Stimulated activated CD4-positive, alpha-beta T cell treated with anti-CD3 and anti-CD28 coated beads, Interleukin-4, amount 100 ng/mL, for 4 hours (primary cell): ENCODE measurements around the gene LRP5.
"Not testable (repeated sequence)": the region's sequence is repeated elsewhere in the genome, so short reads cannot be mapped to it uniquely, and the experiment has no call there.

Source experiments
- DNase-seq, 2 experiments: peaks; one replicate each; pipeline ENCODE4 v3.0.0-alpha.2; 2020

LRP5 gene

DNA sequence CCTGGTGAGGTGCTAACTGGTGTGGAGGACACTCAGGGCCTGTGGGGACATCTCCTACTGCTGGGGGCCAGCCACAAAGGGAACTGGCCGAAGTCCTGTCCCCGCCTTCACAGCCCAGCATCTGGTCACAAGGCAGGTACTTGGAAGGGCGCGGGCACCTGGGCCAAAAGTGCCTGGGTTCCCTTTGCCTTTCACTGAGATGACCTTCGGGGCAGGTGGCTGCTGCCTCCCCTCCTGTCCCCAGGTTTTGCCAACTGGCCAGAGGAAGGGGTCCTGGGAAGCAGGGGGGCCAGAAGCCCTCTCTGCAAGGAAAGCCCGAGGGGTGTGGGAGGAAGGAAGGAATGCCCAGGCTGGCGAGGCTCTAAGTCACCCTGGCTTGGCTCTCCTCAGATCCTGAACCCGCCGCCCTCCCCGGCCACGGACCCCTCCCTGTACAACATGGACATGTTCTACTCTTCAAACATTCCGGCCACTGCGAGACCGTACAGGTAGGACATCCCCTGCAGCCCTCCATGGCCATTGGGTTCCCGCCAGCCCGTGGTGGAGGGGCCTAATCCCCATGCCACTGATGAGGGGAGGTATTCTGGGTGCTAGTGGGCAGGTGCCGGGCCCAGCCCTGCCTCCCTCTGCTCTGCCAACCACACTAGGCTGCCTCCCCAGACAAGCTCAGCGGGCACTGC is 133.8 kb downstream of the LRP5 start:
- DNase-seq, result no peak

DNA sequence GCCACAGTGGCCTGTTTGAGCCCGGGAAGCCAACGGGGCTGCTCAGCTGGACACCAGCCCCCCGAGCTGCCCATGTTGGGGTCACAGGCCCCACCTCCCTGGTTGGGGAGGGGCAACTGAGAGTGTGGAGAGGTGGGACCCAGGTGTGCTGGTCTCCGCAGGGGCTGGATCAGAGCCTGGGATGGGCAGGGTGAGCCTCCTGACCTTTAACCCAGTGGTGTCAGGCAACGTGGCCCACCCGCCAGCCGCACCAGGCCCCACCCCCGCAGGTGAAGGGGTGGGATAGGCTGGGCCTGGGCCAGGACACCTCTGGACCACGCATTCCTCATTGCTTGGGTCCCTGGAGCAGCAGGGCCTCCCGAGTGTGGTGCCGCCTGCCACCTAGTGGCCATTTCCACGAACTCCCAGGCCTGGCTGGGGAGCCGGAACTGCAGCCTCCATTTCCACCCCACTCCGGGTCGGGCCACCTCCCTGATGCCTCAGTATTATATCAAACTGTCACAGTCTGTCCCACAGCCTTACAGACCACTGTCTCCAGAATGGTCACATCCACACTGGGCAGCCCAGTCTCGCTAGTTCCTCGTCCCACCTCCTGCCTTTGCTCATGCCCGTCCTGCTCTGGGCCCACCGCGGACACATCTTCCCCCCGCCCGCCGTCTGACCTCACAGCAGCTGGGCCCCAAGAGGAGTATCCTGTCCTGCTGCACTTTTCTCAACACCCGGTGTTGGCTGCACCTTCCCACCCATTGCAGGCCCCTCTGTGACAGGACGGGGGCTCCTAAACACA is 134.8 kb downstream of the LRP5 start:
- peak; percentile 68 to 70 for DNase-seq

DNA sequence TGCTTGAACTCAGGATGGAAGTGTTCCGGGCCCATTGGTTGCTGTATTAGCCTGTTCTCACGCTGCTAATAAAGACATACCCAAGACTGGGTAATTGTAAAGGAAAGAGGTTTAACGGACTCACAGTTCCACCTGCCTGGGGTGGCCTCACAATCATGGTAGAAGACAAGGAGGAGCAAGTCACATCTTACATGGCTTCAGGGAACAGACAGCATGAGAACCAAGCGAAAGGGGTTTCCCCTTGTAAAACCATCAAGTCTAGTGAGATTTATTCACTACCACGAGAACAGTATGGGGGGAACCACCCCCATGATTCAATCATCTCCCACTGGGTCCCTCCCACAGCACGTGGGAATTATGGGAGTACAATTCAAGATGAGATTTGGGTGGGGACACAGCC is 135.5 kb downstream of the LRP5 start:
- not testable (repeated sequence) for DNase-seq

DNA sequence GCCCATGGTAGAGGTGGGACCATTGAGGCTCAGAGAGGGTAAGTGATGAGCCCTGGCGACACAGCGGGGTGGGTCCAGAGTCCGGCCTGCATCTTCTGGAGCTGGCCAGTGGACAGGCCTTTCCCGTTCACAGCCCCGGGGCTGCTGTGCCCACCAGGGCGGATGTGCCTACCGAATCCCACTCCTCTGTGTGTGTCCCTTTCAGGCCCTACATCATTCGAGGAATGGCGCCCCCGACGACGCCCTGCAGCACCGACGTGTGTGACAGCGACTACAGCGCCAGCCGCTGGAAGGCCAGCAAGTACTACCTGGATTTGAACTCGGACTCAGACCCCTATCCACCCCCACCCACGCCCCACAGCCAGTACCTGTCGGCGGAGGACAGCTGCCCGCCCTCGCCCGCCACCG is 136.2 kb downstream of the LRP5 start:
- DNase-seq, result no peak

DNA sequence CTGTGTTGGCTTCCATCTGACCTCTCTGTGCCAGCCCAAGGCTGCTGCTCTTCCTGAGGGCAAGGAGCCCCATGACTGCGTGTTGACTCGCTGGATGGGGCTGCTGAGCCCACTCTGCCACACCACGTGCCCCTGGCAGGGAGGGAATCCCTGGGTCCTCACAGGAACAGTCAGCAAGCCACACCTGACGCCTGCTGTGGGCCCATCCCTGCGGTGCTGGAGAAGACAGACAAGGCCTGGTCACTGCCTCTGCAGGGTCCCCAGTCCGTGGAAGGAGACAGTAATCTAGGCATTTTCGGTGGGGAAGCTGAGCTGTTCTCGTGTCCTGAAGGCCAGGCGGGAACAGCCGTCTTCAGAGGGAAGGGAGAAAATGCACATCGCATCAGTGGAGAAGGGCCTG is 137.6 kb downstream of the LRP5 start:
- no peak for DNase-seq

DNA sequence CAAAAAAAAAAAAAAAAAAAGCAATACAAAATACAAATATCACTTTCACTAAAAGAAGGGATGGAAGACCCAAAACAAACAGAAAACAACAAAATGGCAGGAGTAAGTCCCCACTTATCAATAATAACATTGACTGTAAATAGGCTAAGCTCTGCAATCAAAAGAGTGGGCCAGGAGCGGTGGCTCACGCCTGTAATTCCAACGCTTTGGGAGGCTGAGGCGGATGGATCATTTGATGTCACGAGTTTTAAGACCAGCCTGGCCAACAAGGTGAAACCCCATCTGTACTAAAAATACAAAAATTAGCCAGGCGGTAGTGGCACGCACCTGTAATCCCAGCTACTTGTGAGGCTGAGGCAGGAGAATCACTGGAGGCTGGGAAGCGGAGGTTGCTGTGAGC is 138.3 kb downstream of the LRP5 start:
- no peak for DNase-seq

DNA sequence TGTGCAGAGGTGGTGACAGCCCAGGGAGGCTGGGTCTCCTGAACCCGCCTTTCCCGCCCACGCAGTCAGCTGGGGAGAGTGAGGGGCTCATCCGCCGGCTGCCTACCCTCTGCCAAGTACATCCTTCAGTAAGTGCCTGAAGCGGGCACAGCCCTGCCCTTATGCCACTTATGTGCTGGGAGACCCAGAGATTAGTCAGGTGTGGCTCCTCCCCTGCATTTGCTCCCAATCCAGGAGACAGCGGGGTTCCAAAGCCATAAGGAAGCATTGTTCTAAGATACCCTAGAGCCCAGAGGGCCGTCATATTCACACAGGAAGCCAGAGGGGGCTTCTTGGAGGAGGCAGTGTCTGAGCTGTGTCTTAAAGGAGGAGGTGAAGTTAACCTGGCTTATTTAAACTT is 142.4 kb downstream of the LRP5 start:
- no peak for DNase-seq

DNA sequence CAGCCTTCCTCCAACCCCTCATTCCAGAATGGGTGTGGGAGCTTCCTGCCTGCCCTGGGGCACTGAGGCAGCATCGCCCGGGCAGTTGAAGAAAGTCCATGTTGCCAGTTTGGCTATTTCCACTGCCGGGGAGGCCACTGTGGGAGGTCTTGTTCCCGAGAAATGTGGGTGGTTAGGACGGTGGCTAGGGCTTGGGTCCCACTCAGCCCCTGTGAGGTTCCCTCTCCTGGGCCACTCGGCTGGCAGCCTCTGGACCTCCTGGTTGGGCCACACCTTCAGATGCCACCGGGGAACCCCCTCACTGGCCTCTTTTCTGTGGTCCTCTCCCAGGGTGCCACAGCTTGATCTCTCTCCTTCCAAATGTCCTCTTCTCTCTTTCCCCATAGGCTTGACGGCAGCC is 143.1 kb downstream of the LRP5 start:
- DNase-seq, result no peak

DNA sequence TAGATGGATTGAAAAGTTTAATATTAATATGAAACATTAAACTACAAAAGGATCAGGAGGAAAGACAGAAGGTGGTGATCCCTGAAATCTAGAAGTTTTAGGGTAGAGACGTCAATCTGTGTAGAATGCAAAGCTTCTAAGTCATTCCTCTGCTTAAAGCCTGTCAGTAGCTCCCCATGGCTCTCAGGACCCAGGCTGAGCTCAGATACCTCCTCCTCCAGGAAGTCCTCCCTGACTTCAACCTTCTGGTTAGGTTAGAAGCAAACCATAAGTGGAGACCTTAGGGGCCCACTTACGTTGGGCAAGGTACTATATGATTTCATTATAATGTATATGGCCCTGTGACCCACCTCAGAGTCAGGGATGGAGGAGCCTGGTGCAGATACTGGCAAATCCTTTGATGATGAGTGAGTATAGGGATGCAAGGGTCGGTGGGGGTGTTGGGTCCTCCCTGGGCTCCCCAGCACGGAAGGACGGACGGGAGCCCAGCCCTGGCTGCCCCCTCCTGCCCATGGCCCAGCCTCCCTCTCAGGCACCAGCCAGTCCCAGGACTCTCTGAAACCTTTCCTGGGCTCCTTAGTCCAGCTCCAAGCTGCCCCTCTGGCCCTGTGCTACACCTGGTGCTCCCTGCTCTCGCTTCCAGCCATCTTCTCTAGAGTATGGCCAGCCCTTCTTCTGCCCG is 145.0 kb downstream of the LRP5 start:
- DNase-seq, result no peak

DNA sequence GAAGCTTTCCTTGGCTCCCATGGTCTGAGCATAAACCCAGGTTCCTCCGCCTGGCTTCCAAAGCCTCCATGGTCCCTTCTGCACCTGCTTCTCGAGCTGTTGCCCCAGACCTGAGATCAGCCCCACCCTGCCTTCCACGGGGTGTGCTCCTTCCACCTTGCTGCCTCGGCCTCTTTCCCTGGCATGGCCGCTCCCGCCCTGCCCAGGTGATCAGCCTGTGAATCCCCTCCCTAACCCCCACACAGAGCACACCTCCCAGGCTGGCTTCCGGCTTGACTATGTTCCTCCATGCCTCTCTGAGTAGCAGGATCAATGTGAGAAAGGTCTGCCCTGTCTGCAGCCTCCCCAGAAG is 145.5 kb downstream of the LRP5 start:
- no peak for DNase-seq

DNA sequence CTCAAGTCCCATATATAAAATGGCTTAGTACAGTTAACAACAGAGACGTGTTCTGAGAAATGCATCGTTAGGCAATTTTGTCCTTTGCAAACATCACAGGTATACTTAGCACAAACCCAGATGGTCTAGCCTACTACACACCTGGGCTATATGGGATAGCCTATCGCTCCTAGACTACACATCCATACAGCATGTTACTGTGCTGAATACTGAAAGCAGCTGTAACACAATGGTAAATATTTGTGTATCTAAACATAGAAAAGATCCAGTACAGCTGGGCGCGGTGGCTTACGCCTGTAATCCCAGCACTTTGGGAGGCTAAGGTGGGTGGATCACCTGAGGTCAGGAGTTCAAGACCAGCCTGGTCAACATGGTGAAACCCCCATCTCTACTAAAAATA is 145.9 kb downstream of the LRP5 start:
- DNase-seq, result not testable (repeated sequence)

DNA sequence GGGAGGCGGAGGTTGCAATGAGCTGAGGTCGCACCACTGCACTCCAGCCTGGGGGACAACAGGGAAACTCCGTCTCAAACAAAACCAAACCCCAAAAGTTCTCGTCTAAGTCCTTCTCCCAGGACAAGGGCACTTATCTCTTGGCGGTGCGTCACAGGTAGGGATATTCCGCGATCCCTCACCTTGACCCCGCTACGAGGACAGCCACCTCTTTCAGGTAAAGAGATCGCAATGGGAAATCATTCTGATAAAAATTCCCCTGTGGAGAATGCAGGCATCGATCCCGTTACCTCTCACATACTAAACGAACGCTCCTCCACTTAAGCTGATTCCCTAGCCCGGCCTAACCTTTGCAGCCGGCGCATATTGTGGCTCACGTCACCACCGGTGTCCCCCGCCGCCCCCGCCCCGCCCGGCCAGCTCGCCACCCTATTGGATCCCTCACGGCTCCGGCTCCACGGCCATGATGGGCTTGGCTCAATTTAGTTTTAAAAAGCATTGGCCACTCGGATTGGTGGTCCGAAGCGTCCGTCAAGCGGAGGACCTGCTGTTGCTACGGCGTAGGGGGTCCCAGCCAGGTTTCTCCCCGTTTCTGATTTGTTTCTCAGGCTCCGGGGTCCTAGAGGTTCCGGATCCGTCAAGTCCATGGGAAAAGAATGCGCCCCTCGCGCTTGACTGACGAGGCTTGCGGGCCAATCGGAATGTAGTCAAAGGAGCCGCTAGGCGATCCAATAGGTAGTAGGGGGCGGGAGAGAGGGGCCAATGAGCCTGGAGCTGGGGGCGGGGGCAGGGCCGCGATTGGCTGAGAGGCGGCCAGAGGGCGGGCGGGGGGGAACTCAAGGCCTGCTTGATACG is 147.7 kb downstream of the LRP5 start:
- peak; percentile 93 to 95 for DNase-seq

DNA sequence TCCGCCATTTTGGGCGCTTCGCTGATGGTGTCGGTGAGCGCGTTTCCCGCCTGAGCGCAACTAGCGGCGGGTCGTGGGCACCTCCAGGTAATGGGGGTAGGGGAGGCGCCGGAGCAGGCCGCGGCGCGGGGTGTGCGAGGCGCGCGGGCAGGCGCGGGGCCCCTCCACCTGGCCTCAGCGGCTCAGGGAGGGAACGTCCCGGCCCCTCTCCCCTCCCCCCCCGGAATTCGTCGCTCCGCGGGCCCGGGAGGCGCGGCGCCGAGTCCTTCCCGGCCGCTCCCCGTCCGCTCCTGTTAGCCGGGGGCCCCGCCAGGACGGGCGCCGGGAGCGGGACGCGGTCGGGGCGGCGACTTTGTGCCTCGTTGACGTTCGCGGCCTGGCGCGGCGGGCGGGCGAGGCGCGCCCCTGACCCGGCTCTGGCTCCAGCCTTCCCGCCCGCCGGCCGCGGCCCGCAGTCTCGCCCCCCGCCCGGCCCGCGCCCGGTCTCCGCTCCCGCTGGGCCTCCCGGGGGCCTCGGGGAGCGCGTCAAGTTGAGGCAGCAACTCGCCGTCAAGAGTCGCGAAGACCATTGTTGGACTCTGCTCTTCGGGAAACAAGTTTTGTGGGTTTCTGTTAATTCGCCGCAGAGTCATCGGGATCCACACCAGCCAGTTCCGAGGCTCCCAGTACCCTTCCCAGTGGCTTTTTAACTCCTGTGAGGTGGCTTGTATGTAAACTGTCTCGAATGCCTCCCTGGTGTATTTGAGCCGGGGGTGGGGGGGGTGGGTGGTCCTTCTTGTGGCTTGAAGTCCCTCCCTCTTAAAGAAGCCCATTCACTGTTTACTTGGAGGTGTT is 148.6 kb downstream of the LRP5 start, which contains the start of gene PPP6R3:
TSS of gene PPP6R3 (plus strand) at position 12 of the 834 bp plus-strand sequence. CDS start 76,913 bp downstream, outside the sequence.
- DNase-seq, result no peak

DNA sequence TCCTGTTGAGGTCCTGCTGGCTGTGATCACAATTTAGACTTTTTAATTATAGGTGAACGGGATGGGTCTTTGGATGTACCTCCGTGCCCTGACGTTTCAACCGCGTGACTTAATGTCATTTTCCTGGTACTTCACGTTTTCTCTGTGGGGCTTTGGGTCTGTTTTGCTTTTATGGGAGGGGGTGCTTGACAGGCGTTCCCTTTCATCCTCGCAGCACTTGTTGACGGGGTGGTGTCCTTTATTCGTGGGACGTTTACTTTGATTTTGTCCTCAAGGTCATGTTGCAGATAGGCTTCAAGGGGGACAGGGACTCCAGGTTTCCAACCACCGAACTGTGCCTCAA is 149.2 kb downstream of the LRP5 start:
- no peak for DNase-seq

DNA sequence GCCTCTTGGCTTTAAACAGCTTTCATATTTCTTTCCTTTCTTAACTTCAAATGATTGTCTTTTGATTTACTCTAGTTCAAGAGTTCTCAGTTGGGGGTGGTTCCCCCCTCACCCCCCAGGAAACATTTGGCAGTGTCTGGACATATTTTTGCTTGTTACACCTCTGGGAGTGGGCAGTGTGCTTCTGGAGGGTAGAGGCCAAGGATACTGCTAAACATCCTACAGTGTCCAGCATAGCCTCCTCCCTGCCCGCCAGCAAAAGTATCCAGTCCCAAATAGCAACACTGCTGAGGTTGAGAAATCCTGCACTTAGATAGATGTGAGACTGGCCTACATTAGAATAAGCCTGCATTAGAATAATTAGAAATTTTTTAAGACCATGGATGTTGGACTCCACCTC is 151.3 kb downstream of the LRP5 start:
- no peak for DNase-seq

DNA sequence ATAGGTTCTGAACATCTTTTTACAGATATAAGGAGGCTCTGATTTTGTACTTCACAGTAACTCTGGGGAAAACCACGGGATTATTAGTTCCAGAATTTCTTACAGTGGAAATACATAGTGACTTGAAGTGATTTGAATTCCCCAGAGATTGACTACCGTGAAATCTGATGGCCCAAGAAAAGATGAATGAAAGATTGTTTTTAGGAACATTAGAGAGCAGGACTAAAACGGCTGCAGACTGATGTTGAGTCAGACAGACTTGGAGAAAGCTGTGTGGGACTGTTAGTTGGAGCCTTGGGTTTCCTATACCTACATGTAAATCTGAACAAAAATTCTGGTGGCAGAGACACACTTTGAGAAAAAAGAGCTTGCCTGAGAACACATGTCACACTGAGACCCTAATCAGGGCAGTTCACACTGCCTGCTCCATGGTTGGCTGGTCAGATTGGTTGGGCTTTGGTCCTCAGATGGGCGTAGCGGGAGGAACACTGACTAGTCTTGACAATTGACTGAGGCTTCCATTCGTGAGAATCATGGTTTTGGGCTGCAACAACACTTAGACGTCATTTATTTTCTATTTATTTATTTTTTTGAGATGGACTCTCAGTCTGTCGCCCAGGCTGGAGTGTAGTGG is 154.9 kb downstream of the LRP5 start:
- DNase-seq, result no peak

DNA sequence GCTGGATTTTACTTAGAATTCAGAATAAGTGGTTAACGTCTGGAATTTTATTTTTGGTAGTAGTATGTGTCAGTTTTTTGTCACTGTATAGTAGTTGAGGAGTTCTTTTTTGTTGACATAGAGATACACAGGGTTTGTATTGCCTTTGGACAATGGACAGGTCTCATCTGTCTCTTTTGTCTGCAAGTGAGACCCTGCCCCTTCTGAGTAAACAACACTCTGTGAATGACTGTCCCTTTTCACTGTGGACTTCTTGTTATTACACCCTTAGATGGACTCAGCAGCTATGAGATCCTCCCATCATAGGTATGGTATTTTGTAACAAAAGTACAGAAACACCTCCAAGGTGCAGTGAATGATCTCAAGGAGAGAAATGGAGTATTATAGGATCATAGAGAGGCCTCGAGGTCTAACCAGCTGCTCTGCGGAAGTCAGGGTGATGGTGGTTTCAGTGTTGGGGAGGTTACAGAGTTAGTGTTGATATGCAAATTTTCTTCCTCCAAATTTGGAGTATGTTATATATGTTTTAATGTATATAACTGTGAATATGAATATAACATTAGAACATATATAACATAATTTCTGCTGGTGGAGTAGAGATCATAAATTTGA is 155.9 kb downstream of the LRP5 start:
- no peak for DNase-seq

DNA sequence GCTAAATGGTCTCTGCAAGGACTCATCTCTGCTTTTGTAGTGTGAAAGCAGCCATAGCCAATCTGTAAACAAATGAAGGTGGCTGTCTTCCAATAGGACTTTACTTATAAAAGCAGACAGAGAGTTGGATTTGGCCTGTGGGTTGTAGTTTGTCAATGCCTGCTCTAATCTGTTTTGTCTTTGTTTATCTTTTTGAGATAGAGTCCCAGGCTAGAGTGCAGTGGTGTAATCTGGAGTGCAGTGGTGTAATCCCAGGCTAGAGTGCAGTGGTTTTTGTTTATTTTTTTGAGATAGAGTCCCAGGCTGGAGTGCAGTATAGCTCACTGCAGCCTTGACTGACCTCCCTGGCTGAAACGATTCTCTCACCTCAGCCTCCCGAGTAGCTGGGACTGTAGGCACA is 156.7 kb downstream of the LRP5 start:
- DNase-seq, result no peak

DNA sequence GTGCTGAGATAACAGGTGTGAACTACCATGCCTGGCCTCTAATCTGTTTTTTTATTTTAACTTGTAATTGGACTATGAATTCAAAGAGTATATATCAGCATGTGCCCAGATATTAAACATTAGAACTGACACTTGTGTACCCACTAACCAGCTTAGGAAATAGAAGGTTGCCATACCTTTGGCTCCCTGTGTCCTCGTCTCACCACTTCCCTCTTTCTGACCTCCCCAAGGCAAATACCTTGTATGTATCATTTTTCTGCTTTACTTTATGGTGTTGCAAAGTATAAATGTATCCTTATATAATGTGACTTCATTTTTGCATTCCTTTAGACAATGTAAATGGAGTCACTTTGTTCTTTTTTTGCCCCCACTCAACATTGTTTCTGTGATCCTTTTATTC is 157.3 kb downstream of the LRP5 start:
- DNase-seq, result no peak

DNA sequence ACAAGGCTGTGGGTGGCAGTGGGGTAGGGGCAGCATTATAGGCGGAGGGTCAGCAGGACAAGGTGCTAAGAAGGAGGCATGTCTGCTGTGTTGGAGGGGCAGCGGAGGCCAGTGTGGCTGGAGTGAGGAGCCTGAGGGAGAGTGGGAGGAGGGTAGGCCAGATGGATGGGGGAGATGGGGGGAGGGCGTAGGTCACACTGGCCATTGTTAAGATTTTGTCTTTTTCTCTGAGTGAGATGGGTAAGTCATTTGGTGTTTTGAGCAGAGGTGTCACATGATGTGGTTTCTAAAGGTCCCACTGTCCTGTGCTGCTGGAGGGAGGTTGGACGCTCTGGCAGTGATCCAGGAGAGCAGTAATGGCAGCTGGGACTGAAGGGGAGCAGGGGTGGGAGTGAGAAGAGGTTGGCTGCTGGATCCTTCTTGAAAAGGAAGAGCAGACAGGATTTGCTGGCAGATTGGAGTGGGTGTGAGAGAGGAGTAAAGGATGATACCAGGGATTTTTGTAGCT is 158.0 kb downstream of the LRP5 start:
- DNase-seq, result no peak
